ENCODE measurements around the gene GIT2.

DNA sequence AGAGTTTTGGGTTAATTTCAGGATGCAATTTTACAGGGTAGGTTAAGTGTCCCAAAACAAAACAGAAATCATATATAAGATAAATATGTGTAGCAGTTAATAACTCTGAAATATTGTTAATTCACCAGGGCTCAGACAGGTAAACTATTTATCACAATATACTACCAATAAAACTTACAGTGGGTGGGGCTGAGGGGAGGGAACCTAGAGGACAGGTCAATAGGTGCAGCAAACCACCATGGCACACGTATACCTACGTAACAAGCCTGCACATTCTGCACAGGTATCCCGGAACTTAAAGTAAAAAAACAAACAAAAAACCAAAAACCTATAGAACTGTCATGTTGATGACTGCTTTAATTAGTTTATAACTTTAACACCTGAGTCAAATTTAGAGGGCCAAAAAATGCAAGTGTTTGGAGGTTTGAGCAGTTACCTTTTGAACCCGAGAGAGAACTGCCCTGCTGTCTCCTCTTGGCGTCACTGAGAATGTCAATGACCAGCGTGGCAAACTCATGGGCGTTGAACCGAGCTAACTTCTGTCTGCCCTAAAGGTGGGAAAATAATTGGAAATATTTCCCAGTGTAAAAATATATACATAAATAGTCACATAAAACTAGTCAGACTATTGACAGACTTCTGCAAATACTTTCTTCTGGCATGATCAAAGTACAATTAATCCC, 36.6 kb downstream of the GIT2 start:
- TF ChIP-seq EZH2 (IDR thresholded peaks at IDR 0.05; ENCODE audit: insufficient read depth, poor library complexity, severe bottlenecking), result no peak
- no peak for TF ChIP-seq EZH2phosphoT487 (IDR thresholded peaks at IDR 0.05; ENCODE audit: insufficient read depth, low read depth)
